ENCODE results near the gene PRM2. TPM values are rescaled to one million over a fixed set of nuclear protein-coding genes. Genes with fewer than 3 reads are reported as not detected.

Gene PRM2
- total RNA-seq, 2 donors from 2014 or later: not detected

DNA sequence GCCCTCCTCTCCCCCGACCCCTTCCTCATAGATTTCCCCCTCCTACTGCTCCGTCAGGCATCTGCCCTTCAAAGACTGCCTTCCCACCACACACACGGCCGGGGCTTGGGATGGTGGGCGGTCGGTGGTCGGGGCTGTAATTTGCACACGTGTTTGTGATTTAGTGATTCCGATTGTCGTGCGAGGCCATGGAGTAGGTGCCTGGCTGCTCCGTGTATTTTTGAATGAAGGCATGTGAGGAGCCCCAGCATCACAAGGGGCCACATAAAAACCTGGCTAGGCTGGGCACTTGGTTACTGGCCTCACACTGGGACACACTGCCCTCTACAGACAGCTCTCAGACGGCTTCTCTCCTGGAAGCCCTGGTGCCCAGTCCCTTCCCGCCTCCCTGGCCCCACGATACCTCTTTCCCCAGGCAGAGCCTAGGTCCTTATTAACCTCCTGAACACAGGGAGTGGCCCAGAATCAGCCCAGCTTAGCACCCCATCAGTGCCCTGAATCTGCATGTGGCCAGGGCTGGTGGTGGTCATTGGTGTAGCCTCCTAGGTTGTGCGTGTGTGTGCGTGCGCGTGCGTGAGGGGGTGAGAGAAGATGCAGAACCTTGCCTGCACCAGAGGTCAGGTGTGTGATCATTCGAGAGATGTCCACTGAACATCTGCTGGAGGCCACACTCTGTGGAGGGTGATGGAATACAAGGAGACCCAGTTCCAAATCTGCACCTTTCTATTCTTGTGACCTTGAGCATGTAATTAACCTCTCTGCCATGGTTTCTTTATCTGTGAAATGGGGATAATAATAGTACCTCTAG is 18.9 kb downstream of the PRM2 start:
- peaks cover 7% of the 10 kb centered on the region for H3K27me3 Mint-ChIP-seq (ENCODE audit: insufficient read depth)
- peaks cover 4% of the 10 kb centered on the region for H3K4me1 Mint-ChIP-seq
- H3K4me3 ChIP-seq (ENCODE audit: low read length): peak overlapping the region; percentile 83
- 37 to 44% methylated on average over 9 to 21 of the region's 21 CpGs for whole genome bisulfite sequencing, 2 experiments (ENCODE audit: insufficient coverage in 1 of 2, insufficient read length in 1 of 2)
- peak; percentile 93 for DNase-seq
- no peaks in the 10 kb centered on the region for H3K9me3 Mint-ChIP-seq
- TF ChIP-seq, protein P1, sequence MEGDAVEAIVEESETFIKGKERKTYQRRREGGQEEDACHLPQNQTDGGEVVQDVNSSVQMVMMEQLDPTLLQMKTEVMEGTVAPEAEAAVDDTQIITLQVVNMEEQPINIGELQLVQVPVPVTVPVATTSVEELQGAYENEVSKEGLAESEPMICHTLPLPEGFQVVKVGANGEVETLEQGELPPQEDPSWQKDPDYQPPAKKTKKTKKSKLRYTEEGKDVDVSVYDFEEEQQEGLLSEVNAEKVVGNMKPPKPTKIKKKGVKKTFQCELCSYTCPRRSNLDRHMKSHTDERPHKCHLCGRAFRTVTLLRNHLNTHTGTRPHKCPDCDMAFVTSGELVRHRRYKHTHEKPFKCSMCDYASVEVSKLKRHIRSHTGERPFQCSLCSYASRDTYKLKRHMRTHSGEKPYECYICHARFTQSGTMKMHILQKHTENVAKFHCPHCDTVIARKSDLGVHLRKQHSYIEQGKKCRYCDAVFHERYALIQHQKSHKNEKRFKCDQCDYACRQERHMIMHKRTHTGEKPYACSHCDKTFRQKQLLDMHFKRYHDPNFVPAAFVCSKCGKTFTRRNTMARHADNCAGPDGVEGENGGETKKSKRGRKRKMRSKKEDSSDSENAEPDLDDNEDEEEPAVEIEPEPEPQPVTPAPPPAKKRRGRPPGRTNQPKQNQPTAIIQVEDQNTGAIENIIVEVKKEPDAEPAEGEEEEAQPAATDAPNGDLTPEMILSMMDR (conservative IDR thresholded peaks at IDR 0.05): peak; percentile 86
- no peak overlapping the region for H3K9ac ChIP-seq (ENCODE audit: extremely low read depth, low read length, poor library complexity, severe bottlenecking)
- no peaks in the 10 kb centered on the region for H3K4me1 ChIP-seq (ENCODE audit: control insufficient read depth, insufficient read depth, low read length)
- no peaks in the 10 kb centered on the region for H3K27me3 ChIP-seq (ENCODE audit: control insufficient read depth, insufficient read depth, low read length, poor library complexity, severe bottlenecking)
- H3K27ac Mint-ChIP-seq: no peak overlapping the region
- no peaks in the 10 kb centered on the region for H3K9me3 ChIP-seq (ENCODE audit: control insufficient read depth, low read length)
- H3K4me3 Mint-ChIP-seq: peak overlapping the region; percentile 81
- H3K27ac ChIP-seq (ENCODE audit: low read depth, low read length): no peak overlapping the region
- no peaks in the 10 kb centered on the region for H3K36me3 Mint-ChIP-seq (ENCODE audit: low read depth)
- no peaks in the 10 kb centered on the region for H3K36me3 ChIP-seq (ENCODE audit: control insufficient read depth, insufficient read depth, low read length)

DNA sequence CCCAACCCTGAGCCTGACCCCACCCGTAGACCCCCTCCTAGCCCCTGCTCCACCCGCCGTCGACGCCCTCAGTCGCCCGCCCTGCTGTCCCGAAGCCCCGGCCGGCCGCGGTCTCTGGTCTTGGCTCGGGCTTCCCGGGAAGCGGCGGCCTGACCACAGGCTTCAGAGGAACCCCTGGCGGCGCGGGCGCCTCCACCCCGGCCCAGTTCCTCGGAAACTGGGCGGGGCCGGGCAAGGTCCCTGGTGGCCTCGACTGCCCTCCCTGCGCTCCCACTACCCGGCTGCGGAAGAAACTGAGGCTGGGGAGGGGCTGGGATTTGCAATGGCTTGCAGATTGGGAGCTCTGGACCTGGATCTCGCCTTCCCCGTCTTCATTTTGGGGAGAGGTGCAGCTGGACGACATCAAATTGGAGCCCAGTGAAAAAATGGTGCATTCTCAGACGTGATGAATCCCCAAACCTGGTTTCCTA is 19.6 kb downstream of the PRM2 start:
- H3K27ac ChIP-seq (ENCODE audit: low read depth, low read length): no peak overlapping the region
- Mint-ChIP-seq H3K9me3 (no peaks in the 10 kb centered on the region), H3K27me3 (ENCODE audit: insufficient read depth) (peaks cover 7% of the 10 kb centered on the region), H3K4me3 (peak overlapping the region; percentile 81), H3K27ac (peak overlapping the region; percentile 94), H3K4me1 (peaks cover 4% of the 10 kb centered on the region), H3K36me3 (ENCODE audit: low read depth) (no peaks in the 10 kb centered on the region)
- DNase-seq: peak; percentile 85
- H3K4me3 ChIP-seq (ENCODE audit: low read length): peak overlapping the region; percentile 83
- H3K9me3 ChIP-seq (ENCODE audit: control insufficient read depth, low read length): no peaks in the 10 kb centered on the region
- peak overlapping the region; percentile 84 for H3K9ac ChIP-seq (ENCODE audit: extremely low read depth, low read length, poor library complexity, severe bottlenecking)
- H3K4me1 ChIP-seq (ENCODE audit: control insufficient read depth, insufficient read depth, low read length): no peaks in the 10 kb centered on the region
- H3K27me3 ChIP-seq (ENCODE audit: control insufficient read depth, insufficient read depth, low read length, poor library complexity, severe bottlenecking): no peaks in the 10 kb centered on the region
- WGBS, 2 experiments (ENCODE audit: insufficient coverage in 1 of 2, insufficient read length in 1 of 2): 2 to 4% methylated on average over 8 to 32 of the region's 32 CpGs
- TF ChIP-seq, protein P1 (conservative IDR thresholded peaks at IDR 0.05): no peak
- no peaks in the 10 kb centered on the region for H3K36me3 ChIP-seq (ENCODE audit: control insufficient read depth, insufficient read depth, low read length)

GRCh38 chr16:11255737-11256660 is 20.3 kb downstream of the PRM2 start, which contains the start of gene SOCS1:
TSS of gene SOCS1 (minus strand) at chr16:11256204. CDS start at chr16:11255478, 726 bp downstream.
- H3K27ac ChIP-seq (ENCODE audit: low read depth, low read length): peak within 1 kb of the TSS; percentile 36
- TF ChIP-seq, protein P1 (conservative IDR thresholded peaks at IDR 0.05): peak; percentile 99
- Mint-ChIP-seq H3K36me3 (ENCODE audit: low read depth) (no peaks in the 10 kb centered on the region), H3K4me1 (peaks cover 4% of the 10 kb centered on the region), H3K4me3 (peak within 1 kb of the TSS; percentile 81), H3K27me3 (ENCODE audit: insufficient read depth) (peaks cover 6% of the 10 kb centered on the region), H3K9me3 (no peaks in the 10 kb centered on the region), H3K27ac (peak within 1 kb of the TSS; percentile 94)
- peak within 1 kb of the TSS; percentile 83 for H3K4me3 ChIP-seq (ENCODE audit: low read length)
- H3K9ac ChIP-seq (ENCODE audit: extremely low read depth, low read length, poor library complexity, severe bottlenecking): peak within 1 kb of the TSS; percentile 84
- WGBS, 2 experiments (ENCODE audit: insufficient coverage in 1 of 2, insufficient read length in 1 of 2): 0% methylated on average over 28 to 100 of the region's 100 CpGs
- no peaks in the 10 kb centered on the region for H3K9me3 ChIP-seq (ENCODE audit: control insufficient read depth, low read length)
- H3K4me1 ChIP-seq (ENCODE audit: control insufficient read depth, insufficient read depth, low read length): no peaks in the 10 kb centered on the region
- DNase-seq: peak; percentile 96
- no peaks in the 10 kb centered on the region for H3K27me3 ChIP-seq (ENCODE audit: control insufficient read depth, insufficient read depth, low read length, poor library complexity, severe bottlenecking)
- H3K36me3 ChIP-seq (ENCODE audit: control insufficient read depth, insufficient read depth, low read length): no peaks in the 10 kb centered on the region

Data from endodermal cell (in vitro differentiated cells).